HepG2 (cell line): Measurements from ENCODE around the gene NREP. TPM values are rescaled to one million over a fixed set of nuclear protein-coding genes. Genes with fewer than 3 reads are reported as not detected.

Source experiments
- CEBPG ChIP-seq: IDR thresholded peaks from 2 replicates; pipeline ENCODE4 v1.6.1; 2016
- HDAC2 ChIP-seq: sonication (generic); formaldehyde crosslinking; IDR thresholded peaks from 2 replicates; pipeline ENCODE4 v1.4.0; 2020; ENCODE audit warnings: missing genetic modification reagents
- HNF1A ChIP-seq, 2 experiments: sonication (generic) in 1 of 2; formaldehyde crosslinking in 1 of 2; IDR thresholded peaks; 2 replicates each; pipeline versions ENCODE4 v1.4.0 to v1.6.1; 2016 to 2020; ENCODE audit warnings: borderline replicate concordance in 1 of 2, low read depth in 1 of 2, mild to moderate bottlenecking in 1 of 2, missing genetic modification reagents in 1 of 2
- KAT8 ChIP-seq: IDR thresholded peaks from 2 replicates; pipeline ENCODE4 v1.6.1; 2016; ENCODE audit warnings: missing genetic modification reagents, missing compliant biosample characterization
- MIER3 ChIP-seq: IDR thresholded peaks from 2 replicates; pipeline ENCODE4 v1.6.1; 2016; ENCODE audit warnings: missing compliant biosample characterization, borderline replicate concordance
- MZF1 ChIP-seq: sonication (generic); formaldehyde crosslinking; IDR thresholded peaks from 2 replicates; pipeline ENCODE4 v1.8.1; 2023; ENCODE audit warnings: mild to moderate bottlenecking, missing genetic modification reagents, borderline replicate concordance
- NBN ChIP-seq: fragments of 450-650 bp; conservative IDR thresholded peaks from 2 replicates; pipeline ENCODE4 v1.6.1; 2017
- NRL ChIP-seq: sonication (generic); formaldehyde crosslinking; IDR thresholded peaks from 2 replicates; pipeline ENCODE4 v1.5.0; 2020; ENCODE audit warnings: missing genetic modification reagents, mild to moderate bottlenecking, moderate library complexity, borderline replicate concordance
- SATB2 ChIP-seq: sonication (generic); formaldehyde crosslinking; IDR thresholded peaks from 2 replicates; pipeline ENCODE4 v1.5.0; 2020; ENCODE audit warnings: missing genetic modification reagents
- TCF7 ChIP-seq: sonication (generic); IDR thresholded peaks from 2 replicates; pipeline ENCODE4 v1.6.1; 2016; ENCODE audit warnings: antibody characterized with exemption, low read depth
- TOE1 ChIP-seq: sonication (generic); formaldehyde crosslinking; IDR thresholded peaks from 2 replicates; pipeline ENCODE4 v1.4.0; 2020; ENCODE audit warnings: mild to moderate bottlenecking, missing genetic modification reagents
- YEATS4 ChIP-seq: sonication (generic); formaldehyde crosslinking; IDR thresholded peaks from 2 replicates; pipeline ENCODE4 v1.4.0; 2020; ENCODE audit warnings: missing genetic modification reagents, borderline replicate concordance
- ZBTB33 ChIP-seq: sonication (generic); formaldehyde crosslinking; IDR thresholded peaks from 2 replicates; pipeline ENCODE4 v1.4.0; 2020; ENCODE audit warnings: missing genetic modification reagents
- ZFP41 ChIP-seq: sonication (generic); formaldehyde crosslinking; IDR thresholded peaks from 2 replicates; pipeline ENCODE4 v1.4.0; 2020; ENCODE audit warnings: mild to moderate bottlenecking, missing genetic modification reagents, borderline replicate concordance
- ZNF12 ChIP-seq: sonication (generic); formaldehyde crosslinking; IDR thresholded peaks from 2 replicates; pipeline ENCODE4 v1.5.0; 2020; ENCODE audit warnings: missing genetic modification reagents
- ZNF33B ChIP-seq: sonication (generic); formaldehyde crosslinking; IDR thresholded peaks from 2 replicates; pipeline ENCODE4 v1.5.1; 2020; ENCODE audit warnings: mild to moderate bottlenecking, missing genetic modification reagents
- ZNF574 ChIP-seq: sonication (generic); formaldehyde crosslinking; IDR thresholded peaks from 2 replicates; pipeline ENCODE4 v1.4.0; 2020; ENCODE audit warnings: missing genetic modification reagents
- ZNF589 ChIP-seq: sonication (generic); formaldehyde crosslinking; conservative IDR thresholded peaks from 2 replicates; pipeline ENCODE4 v1.8.0; 2022; ENCODE audit warnings: mild to moderate bottlenecking, moderate library complexity, missing genetic modification reagents
- ZNF629 ChIP-seq: sonication (generic); formaldehyde crosslinking; conservative IDR thresholded peaks from 2 replicates; pipeline ENCODE4 v1.5.0; 2020; ENCODE audit warnings: missing genetic modification reagents
- ZNF773 ChIP-seq: sonication (generic); formaldehyde crosslinking; IDR thresholded peaks from 2 replicates; pipeline ENCODE4 v1.4.0; 2020; ENCODE audit warnings: missing genetic modification reagents, borderline replicate concordance
- ZNF816 ChIP-seq: sonication (generic); formaldehyde crosslinking; IDR thresholded peaks from 2 replicates; pipeline ENCODE4 v1.8.0; 2022; ENCODE audit warnings: missing genetic modification reagents, mild to moderate bottlenecking, borderline replicate concordance
- polyA plus RNA-seq, 8 experiments: library from polyadenylated mRNA; depleted of rRNA in 3 of 8; stranded (reverse) in 7 of 8; unstranded in 1 of 8; fragments of >200 nt; fragmentation: Illumina TruSeq in 4 of 8; extraction: Trizol in 4 of 8; gene quantifications; 2 replicates each; pipeline versions ENCODE4 v1.2.1 to v1.2.3, GENCODE V29; 2011 to 2016; ENCODE audit warnings: low read depth in 4 of 8, missing spikeins in 1 of 8, mixed read lengths in 1 of 8; ENCODE audit not compliant: insufficient read depth in 1 of 8
- total RNA-seq, 5 experiments: library from RNA; depleted of rRNA; stranded (reverse); fragments of >200 nt; fragmentation: Illumina TruSeq; extraction: Trizol; gene quantifications; 2 replicates each; pipeline ENCODE4 v1.2.3, GENCODE V29; 2016; ENCODE audit warnings: low read depth in 1 of 5

NREP gene
- total and polyA plus RNA-seq, 2 of the 13 experiments (the other 11 are each of a cell fraction or from before 2014, with no cell fraction given) = 40.5 to 102 TPM

- TF ChIP-seq ZFP41 (CRISPR knock-in tag) (no peak), MIER3 (CRISPR knock-in tag) (peak; percentile 95), KAT8 (peak; percentile 75; the same call in 1 of the 2 replicates), NRL (no peak), YEATS4 (CRISPR knock-in tag) (peak; percentile 75), MZF1 (0 out of 2 replicates have a peak, but pooled peaks have one; percentile 15), HDAC2 (peak; percentile 96), ZNF629 (0 out of 2 replicates have a peak, but pooled peaks have one; percentile 15), ZNF12 (CRISPR knock-in tag) (peak; percentile 83), ZNF589 (CRISPR knock-in tag) (no peak), ZNF574 (peak; percentile 76), ZNF773 (CRISPR knock-in tag) (no peak), ZNF816 (peak; percentile 67; the same call in 1 of the 2 replicates), TOE1 (CRISPR knock-in tag) (no peak), CEBPG (CRISPR knock-in tag) (peak; percentile 98), ZNF33B (no peak), NBN (no peak), HNF1A (IDR thresholded peaks at IDR 0.05; ENCODE audit: low read depth) (peak; percentile 56; the same call in 1 of the 2 replicates), HNF1A (CRISPR knock-in tag; IDR thresholded peaks at IDR 0.05; ENCODE audit: borderline replicate concordance) (peak; percentile 85; the same call in 1 of the 2 replicates), ZBTB33 (CRISPR knock-in tag) (peak; percentile 64), SATB2 (CRISPR knock-in tag) (no peak), TCF7 (peak; percentile 87)
These were observed 14.6 kb downstream of the NREP start (continued) for GRCh38 chr5:111742177-111742994.
